Activated T-cell treated with anti-CD3 and anti-CD28 coated beads for 48 hours (primary cell): ENCODE measurements around the gene TLCD1.

Experiments
- DNase-seq: peaks from one replicate; pipeline ENCODE4 v3.0.0-alpha.2; 2020; ENCODE audit warnings: low read depth

TLCD1 gene

DNA sequence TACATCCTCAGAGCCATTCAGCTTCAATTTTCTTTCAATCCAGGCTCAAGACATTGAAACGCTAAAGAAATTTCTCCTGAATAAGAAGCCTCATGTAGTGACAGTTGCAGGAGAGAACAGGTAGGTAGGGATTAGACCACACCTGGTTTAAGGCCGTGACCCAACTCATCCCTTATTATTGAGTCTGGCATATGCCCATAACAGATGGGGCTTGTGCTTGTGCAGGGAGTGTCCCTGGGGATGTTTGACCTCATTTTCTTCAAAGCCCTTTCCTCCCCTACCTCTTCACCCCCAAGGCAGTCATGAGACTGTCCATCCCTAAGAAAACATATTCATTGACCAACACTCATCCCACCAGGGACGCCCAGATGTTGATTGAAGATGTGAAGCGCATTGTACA is 39.7 kb downstream of the TLCD1 start:
- DNase-seq = no peak

DNA sequence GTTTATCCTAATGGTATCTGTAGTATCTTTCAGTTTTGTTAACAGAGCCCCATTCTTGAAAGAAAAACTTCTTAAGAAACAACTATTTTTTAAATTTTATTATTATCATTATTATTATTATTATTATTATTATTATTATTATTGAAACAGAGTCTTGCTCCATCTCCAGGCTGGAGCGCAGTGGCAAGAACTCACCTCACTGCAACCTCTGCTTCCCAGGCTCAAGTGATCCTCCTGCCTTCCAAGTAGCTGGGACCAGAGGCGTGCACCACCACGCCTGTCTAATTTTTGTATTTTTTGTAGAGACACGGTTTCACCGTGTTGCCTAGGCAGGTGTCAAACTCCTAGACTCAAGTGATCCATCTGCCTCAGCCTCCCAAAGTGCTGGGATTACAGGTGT is 40.7 kb downstream of the TLCD1 start:
- DNase-seq = no peak

DNA sequence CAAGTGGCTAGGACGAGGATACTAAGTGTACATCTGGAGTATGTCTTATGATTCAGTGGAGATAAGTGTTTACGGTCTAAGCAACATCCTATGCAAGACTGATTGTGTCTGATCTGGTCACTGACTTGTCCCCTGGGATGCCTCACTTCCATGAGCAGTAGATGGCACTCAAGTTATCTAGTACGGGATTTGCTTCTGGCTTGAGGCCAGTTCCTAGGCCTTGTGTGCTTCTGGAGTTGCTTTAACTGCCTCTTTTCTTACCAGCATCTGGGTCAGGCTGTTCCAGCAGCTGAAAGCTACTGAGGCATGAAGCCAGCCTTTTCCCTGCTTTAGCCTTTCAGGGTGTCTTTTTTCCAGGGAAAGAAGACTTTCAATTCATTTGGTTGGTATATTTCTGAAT is 41.1 kb downstream of the TLCD1 start:
- DNase-seq = no peak

DNA sequence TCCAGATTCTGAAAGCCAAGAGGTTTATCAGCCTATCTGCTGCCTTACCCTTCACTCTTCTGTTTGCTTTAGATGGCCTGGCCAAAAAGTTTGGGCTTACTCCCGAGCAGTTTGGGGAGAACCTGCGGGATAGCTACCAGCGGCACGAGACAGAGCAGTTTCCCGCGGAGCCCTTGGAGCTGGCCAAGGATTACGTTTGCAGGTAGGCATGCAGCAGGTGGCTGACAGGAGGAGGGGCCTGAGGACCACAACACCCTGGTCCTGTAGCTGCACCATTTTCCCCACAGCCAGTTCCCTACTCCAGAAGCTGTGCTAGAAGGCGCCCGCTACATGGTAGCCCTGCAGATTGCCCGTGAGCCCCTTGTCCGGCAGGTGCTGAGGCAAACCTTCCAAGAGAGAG is 43.4 kb downstream of the TLCD1 start:
- no peak for DNase-seq

DNA sequence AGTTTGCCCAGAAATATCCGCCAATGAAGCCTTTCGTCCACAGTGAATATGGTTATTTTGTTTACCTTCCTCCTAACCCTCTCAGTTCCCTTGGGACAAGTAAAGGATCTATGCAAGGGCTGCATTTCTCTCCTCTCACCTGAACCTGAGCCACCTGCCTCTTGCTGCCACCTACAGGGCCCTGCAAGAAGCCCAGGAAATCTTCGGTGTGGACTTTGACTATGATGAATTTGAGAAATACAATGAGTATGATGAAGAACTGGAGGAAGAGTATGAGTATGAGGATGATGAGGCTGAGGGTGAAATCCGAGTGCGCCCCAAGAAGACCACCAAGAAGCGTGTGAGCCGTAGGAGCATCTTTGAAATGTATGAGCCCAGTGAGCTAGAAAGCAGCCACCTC is 50.1 kb downstream of the TLCD1 start:
- DNase-seq = no peak

DNA sequence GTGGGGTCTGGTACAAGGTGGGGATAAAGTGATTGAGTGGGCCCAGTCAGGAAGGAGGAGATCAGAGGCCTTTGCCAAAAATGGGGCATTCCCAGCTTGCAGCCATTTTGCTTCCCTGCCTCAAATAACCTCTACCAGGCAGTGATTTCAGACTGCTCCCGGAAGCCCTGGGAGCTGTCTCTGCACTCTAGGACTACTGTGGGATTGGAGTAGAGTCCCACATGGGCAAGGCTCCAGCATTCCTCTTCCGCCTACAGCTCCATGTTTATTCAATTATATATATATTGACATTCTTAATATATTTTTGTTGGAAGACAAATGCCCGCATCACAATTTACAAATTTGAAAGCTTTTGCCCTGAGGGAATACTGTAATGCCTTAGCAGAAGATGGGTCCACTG is 50.5 kb downstream of the TLCD1 start:
- no peak for DNase-seq
